Psoas muscle (tissue), 8 donors: ENCODE measurements around the gene DOCK10. TPM values are rescaled to one million over a fixed set of nuclear protein-coding genes. Genes with fewer than 3 reads are reported as not detected.

Source experiments
- ATAC-seq, 4 donors: fragments of 200-7000 bp; cut with Tn5 transposase; one replicate each; pipeline ENCODE4 v1.9.1; 2020; ENCODE audit warnings: moderate library complexity in 3 of 4, mild to moderate bottlenecking in 2 of 4
- DNase-seq, 2 donors: peaks; one replicate each; pipeline ENCODE4 v3.0.0-alpha.2; 2020
- H3K27ac ChIP-seq: fragments of 200-600 bp; one replicate; pipeline ENCODE4 v1.8.0; 2022
- H3K27me3 ChIP-seq, 3 donors: fragments of 200-600 bp in 1 of 3; one replicate each; pipeline versions ENCODE4 v1.6.1 to v1.8.0; 2013 to 2022; ENCODE audit warnings: low read length in 2 of 3, mild to moderate bottlenecking in 2 of 3, moderate library complexity in 1 of 3; ENCODE audit not compliant: insufficient read depth in 3 of 3
- H3K36me3 ChIP-seq, 2 donors: fragments of 200-600 bp in 1 of 2; one replicate each; pipeline versions ENCODE4 v1.6.1 to v1.8.0; 2013 to 2022; ENCODE audit warnings: low read depth in 1 of 2, mild to moderate bottlenecking in 1 of 2, moderate library complexity in 1 of 2; ENCODE audit not compliant: insufficient read depth in 1 of 2
- H3K4me1 ChIP-seq: fragments of 200-600 bp; one replicate; pipeline ENCODE4 v1.8.0; 2022
- H3K4me3 ChIP-seq: fragments of 200-600 bp; one replicate; pipeline ENCODE4 v1.8.0; 2022; ENCODE audit warnings: mild to moderate bottlenecking
- H3K9me3 ChIP-seq: fragments of 200-600 bp; one replicate; pipeline ENCODE4 v1.8.0; 2022
- CTCF ChIP-seq: fragments of 200-600 bp; IDR thresholded peaks from one replicate; pipeline ENCODE4 v1.8.0; 2022; ENCODE audit warnings: antibody characterized with exemption
- WGBS, 3 donors: extraction: QIAGEN DNeasy Blood & Tissue Kit; methylation state at CpG; one replicate each; pipeline versions ENCODE4 v1.1.6 to v1.1.7; 2013; 5-methylcytosine and 5-hydroxymethylcytosine counted together
- intact Hi-C, 2 donors: fragments of 100-400 bp; cut with DNase I; formaldehyde crosslinking; loops; one replicate each; pipeline versions ENCODE4 v1.11.0 to v1.14.2; 2022
- polyA plus RNA-seq, 3 donors: library from polyadenylated mRNA; stranded (reverse); fragments of 200-250 nt; gene quantifications; one replicate each; pipeline ENCODE4 v1.2.3, GENCODE V29; 2013
- total RNA-seq, 4 donors: library from RNA; stranded (reverse); fragmentation: NEBNext Ultra II Directional in 2 of 4; extraction: Animal tissue kit (Norgen Biotek cat#: 25700) in 2 of 4; gene quantifications; one replicate each; pipeline versions ENCODE4 v1.2.1 to v1.2.4, GENCODE V29; 2021 to 2023
- donor health status: healthy with polysubstance abuse.
- donor health status: DM: no; HTN: no; CAD: no; lungs with moderate emphysema.
- donor health status: Bipolar disorder and iron deficiency.
- donor health status: healthy.
- donor health status: DM: yes; HTN: yes; CAD: no.
- donor health status: DM: no; HTN: no; CAD: no.
- donor health status: DM: no; HTN: no; CAD: no.
- donor health status: DM: yes; HTN: yes; CAD: no.

DOCK10 gene
- total and polyA plus RNA-seq, 7 donors = 0.17 to 4.4 (median 1.0) TPM

GRCh38 chr2:224933431-224933830, 108.8 kb downstream of the DOCK10 start:
- Histone ChIP-seq H3K9me3 (no peaks in the 10 kb centered on the region), H3K36me3 (no peaks in the 10 kb centered on the region), H3K4me3 (no peak overlapping the region), H3K4me1 (peaks cover 16% of the 10 kb centered on the region), H3K27ac (no peak overlapping the region), H3K27me3 (no peaks in the 10 kb centered on the region)
- no peak for TF ChIP-seq CTCF
- ATAC-seq = no peak
- no peak for DNase-seq
- intact Hi-C loops = no loop called here
- WGBS, 3 donors = 89 to 93% (median 91%) methylated on average over 2 of the region's 2 CpGs

GRCh38 chr2:224932522-224932921, 109.7 kb downstream of the DOCK10 start:
- Histone ChIP-seq H3K27ac (no peak overlapping the region), H3K4me3 (no peak overlapping the region), H3K27me3 (no peaks in the 10 kb centered on the region), H3K36me3 (no peaks in the 10 kb centered on the region), H3K9me3 (no peaks in the 10 kb centered on the region), H3K4me1 (peaks cover 13% of the 10 kb centered on the region)
- ATAC-seq = no peak
- intact Hi-C loops = no loop called here
- no peak for TF ChIP-seq CTCF
- 92 to 96% (median 94%) methylated on average over 3 of the region's 3 CpGs for WGBS, 3 donors
- DNase-seq = no peak

GRCh38 chr2:224931956-224932355, 110.3 kb downstream of the DOCK10 start:
- no peak overlapping the region for H3K27ac ChIP-seq

GRCh38 chr2:224930990-224931389, 111.3 kb downstream of the DOCK10 start:
- H3K27ac ChIP-seq = no peak overlapping the region
- H3K4me1 ChIP-seq = peaks cover 15% of the 10 kb centered on the region
- DNase-seq = no peak
- no peaks in the 10 kb centered on the region for H3K9me3 ChIP-seq
- peak in 2 of 4 donors; percentile 60 for ATAC-seq
- 72 to 82% (median 72%) methylated on average over 3 of the region's 3 CpGs for WGBS, 3 donors
- TF ChIP-seq CTCF = no peak
- no peak overlapping the region for H3K4me3 ChIP-seq
- H3K36me3 ChIP-seq = no peaks in the 10 kb centered on the region
- intact Hi-C loops = no loop called here
- H3K27me3 ChIP-seq = no peaks in the 10 kb centered on the region

More at GRCh38 chr2:224931956-224932355, 110.3 kb downstream of the DOCK10 start:
- no peaks in the 10 kb centered on the region for H3K27me3 ChIP-seq
- no peaks in the 10 kb centered on the region for H3K9me3 ChIP-seq
- intact Hi-C loops = no loop called here
- no peak for TF ChIP-seq CTCF
- WGBS, 3 donors = 32 to 36% (median 34%) methylated on average over 4 of the region's 4 CpGs
- no peak overlapping the region for H3K4me3 ChIP-seq
- peak in 3 of 4 donors; percentile 51 to 79 (median 51) for ATAC-seq
- no peak for DNase-seq
- H3K36me3 ChIP-seq = no peaks in the 10 kb centered on the region
- peaks cover 13% of the 10 kb centered on the region for H3K4me1 ChIP-seq

- no peak overlapping the region for H3K27ac ChIP-seq
- 69 to 89% (median 72%) methylated on average over 5 of the region's 5 CpGs for WGBS, 3 donors
- no peaks in the 10 kb centered on the region for H3K9me3 ChIP-seq
- no peak overlapping the region for H3K4me3 ChIP-seq
- no peaks in the 10 kb centered on the region for H3K36me3 ChIP-seq
- peaks cover 17% of the 10 kb centered on the region for H3K4me1 ChIP-seq
- ATAC-seq (no peak), DNase-seq (no peak)
- no peak for TF ChIP-seq CTCF
- no peaks in the 10 kb centered on the region for H3K27me3 ChIP-seq
- intact Hi-C loops = no loop called here
Measured at GRCh38 chr2:224930124-224930523, 112.1 kb downstream of the DOCK10 start.
